HL-60 (cell line): ENCODE results near the gene SLC6A20.

Experiments
- DNase-seq, 2 experiments: peaks; one replicate each; pipeline ENCODE4 v3.0.0-alpha.2; 2010 to 2020; ENCODE audit warnings: low read depth in 1 of 2, low spot score in 1 of 2
- H3K27ac ChIP-seq: fragments of 250-450 bp; sonication (Bioruptor Pico); replicated peaks from 2 replicates; pipeline ENCODE4 v1.5.1; 2020; ENCODE audit warnings: mild to moderate bottlenecking, moderate library complexity
- H3K27me3 ChIP-seq: fragments of 250-450 bp; sonication (Bioruptor Pico); 2 replicates; pipeline ENCODE4 v1.5.1; 2021; ENCODE audit warnings: mild to moderate bottlenecking, moderate library complexity; ENCODE audit not compliant: insufficient read depth, poor library complexity, severe bottlenecking
- H3K4me3 ChIP-seq: replicated peaks from 2 replicates; pipeline ENCODE4 v1.5.1; 2011; ENCODE audit warnings: mild to moderate bottlenecking, control low read depth, low read length; ENCODE audit not compliant: insufficient read depth
- CTCF ChIP-seq: IDR thresholded peaks from one replicate; pipeline ENCODE4 v1.5.1; 2011; ENCODE audit warnings: low read length, control low read depth, inconsistent platforms; ENCODE audit not compliant: insufficient read depth
- GABPA ChIP-seq: IDR thresholded peaks from 2 replicates; pipeline ENCODE4 v1.6.1; 2012; ENCODE audit warnings: low read depth
- POLR2AphosphoS5 ChIP-seq: IDR thresholded peaks from 2 replicates; pipeline ENCODE4 v1.6.1; 2012; ENCODE audit warnings: low read depth
- REST ChIP-seq: IDR thresholded peaks from 2 replicates; pipeline ENCODE4 v1.6.1; 2012; ENCODE audit warnings: low read depth; ENCODE audit not compliant: insufficient replicate concordance
- SPI1 ChIP-seq: IDR thresholded peaks from 2 replicates; pipeline ENCODE4 v1.6.1; 2012; ENCODE audit warnings: low read depth, mild to moderate bottlenecking, borderline replicate concordance

Gene SLC6A20

GRCh38 chr3:45816544-45816943, 20.2 kb upstream of the SLC6A20 start:
- TF ChIP-seq CTCF, result no peak
- Histone ChIP-seq H3K27me3 (no peaks in the 10 kb centered on the region), H3K27ac (no peak overlapping the region), H3K4me3 (no peak overlapping the region)
- no peak for DNase-seq

GRCh38 chr3:45814322-45814721, 18.0 kb upstream of the SLC6A20 start:
- Histone ChIP-seq H3K27ac (no peak overlapping the region), H3K4me3 (no peak overlapping the region), H3K27me3 (no peaks in the 10 kb centered on the region)
- DNase-seq, result no peak
- TF ChIP-seq REST (no peak), CTCF (no peak), GABPA (no peak), POLR2AphosphoS5 (no peak), SPI1 (no peak)

GRCh38 chr3:45807681-45808540, 11.6 kb upstream of the SLC6A20 start:
- H3K4me3 ChIP-seq, result no peak overlapping the region
- TF ChIP-seq SPI1 (no peak), GABPA (no peak), REST (no peak), POLR2AphosphoS5 (no peak), CTCF (no peak)
- no peaks in the 10 kb centered on the region for H3K27me3 ChIP-seq
- no peak for DNase-seq
- no peak overlapping the region for H3K27ac ChIP-seq

GRCh38 chr3:45807133-45807532, 10.8 kb upstream of the SLC6A20 start:
- Histone ChIP-seq H3K27me3 (no peaks in the 10 kb centered on the region), H3K4me3 (no peak overlapping the region), H3K27ac (no peak overlapping the region)
- TF ChIP-seq GABPA, result no peak
- no peak for TF ChIP-seq REST
- no peak for TF ChIP-seq SPI1
- TF ChIP-seq POLR2AphosphoS5, result no peak
- no peak for TF ChIP-seq CTCF
- no peak for DNase-seq
